Psoas muscle (tissue), 8 donors: ENCODE measurements around the gene ABCE1. TPM values are rescaled to one million over a fixed set of nuclear protein-coding genes. Genes with fewer than 3 reads are reported as not detected.

ENCODE experiments used
- ATAC-seq, 4 donors: fragments of 200-7000 bp; cut with Tn5 transposase; one replicate each; pipeline ENCODE4 v1.9.1; 2020; ENCODE audit warnings: moderate library complexity in 3 of 4, mild to moderate bottlenecking in 2 of 4
- DNase-seq, 2 donors: peaks; one replicate each; pipeline ENCODE4 v3.0.0-alpha.2; 2020
- H3K27ac ChIP-seq: fragments of 200-600 bp; one replicate; pipeline ENCODE4 v1.8.0; 2022
- H3K27me3 ChIP-seq, 3 donors: fragments of 200-600 bp in 1 of 3; one replicate each; pipeline versions ENCODE4 v1.6.1 to v1.8.0; 2013 to 2022; ENCODE audit warnings: low read length in 2 of 3, mild to moderate bottlenecking in 2 of 3, moderate library complexity in 1 of 3; ENCODE audit not compliant: insufficient read depth in 3 of 3
- H3K36me3 ChIP-seq, 2 donors: fragments of 200-600 bp in 1 of 2; one replicate each; pipeline versions ENCODE4 v1.6.1 to v1.8.0; 2013 to 2022; ENCODE audit warnings: low read depth in 1 of 2, mild to moderate bottlenecking in 1 of 2, moderate library complexity in 1 of 2; ENCODE audit not compliant: insufficient read depth in 1 of 2
- H3K4me1 ChIP-seq: fragments of 200-600 bp; one replicate; pipeline ENCODE4 v1.8.0; 2022
- H3K4me3 ChIP-seq: fragments of 200-600 bp; one replicate; pipeline ENCODE4 v1.8.0; 2022; ENCODE audit warnings: mild to moderate bottlenecking
- H3K9me3 ChIP-seq: fragments of 200-600 bp; one replicate; pipeline ENCODE4 v1.8.0; 2022
- CTCF ChIP-seq: fragments of 200-600 bp; IDR thresholded peaks from one replicate; pipeline ENCODE4 v1.8.0; 2022; ENCODE audit warnings: antibody characterized with exemption
- WGBS, 3 donors: extraction: QIAGEN DNeasy Blood & Tissue Kit; methylation state at CpG; one replicate each; pipeline versions ENCODE4 v1.1.6 to v1.1.7; 2013; 5-methylcytosine and 5-hydroxymethylcytosine counted together
- intact Hi-C, 2 donors: fragments of 100-400 bp; cut with DNase I; formaldehyde crosslinking; loops; one replicate each; pipeline versions ENCODE4 v1.11.0 to v1.14.2; 2022
- polyA plus RNA-seq, 3 donors: library from polyadenylated mRNA; stranded (reverse); fragments of 200-250 nt; gene quantifications; one replicate each; pipeline ENCODE4 v1.2.3, GENCODE V29; 2013
- total RNA-seq, 4 donors: library from RNA; stranded (reverse); fragmentation: NEBNext Ultra II Directional in 2 of 4; extraction: Animal tissue kit (Norgen Biotek cat#: 25700) in 2 of 4; gene quantifications; one replicate each; pipeline versions ENCODE4 v1.2.1 to v1.2.4, GENCODE V29; 2021 to 2023
- donor health status: healthy with polysubstance abuse.
- donor health status: DM: no; HTN: no; CAD: no; lungs with moderate emphysema.
- donor health status: Bipolar disorder and iron deficiency.
- donor health status: healthy.
- donor health status: DM: yes; HTN: yes; CAD: no.
- donor health status: DM: no; HTN: no; CAD: no.
- donor health status: DM: no; HTN: no; CAD: no.
- donor health status: DM: yes; HTN: yes; CAD: no.

The ABCE1 gene
- total and polyA plus RNA-seq, 7 donors = 25.9 to 75.0 (median 58.8) TPM

- H3K36me3 ChIP-seq = peaks cover 9 to 23% of the 10 kb centered on the region in 2 donors
- peak overlapping the region; percentile 98 for H3K27ac ChIP-seq
- H3K4me1 ChIP-seq = peaks cover 47% of the 10 kb centered on the region
- WGBS, 3 donors = 0 to 1% (median 0%) methylated on average over 8 to 9 of the region's 9 CpGs
- ATAC-seq = peak; percentile 53 to 78 (median 66)
- peak overlapping the region; percentile 90 for H3K4me3 ChIP-seq
- no peak for TF ChIP-seq CTCF
- DNase-seq = peak in 1 of 2 donors; percentile 18
- intact Hi-C loops = no loop called here
- H3K9me3 ChIP-seq = peaks cover 8% of the 10 kb centered on the region
- H3K27me3 ChIP-seq = no peaks in the 10 kb centered on the region
Measured at GRCh38 chr4:145098675-145099037, 545 bp downstream of the ABCE1 start.

- Histone ChIP-seq H3K27ac (peak overlapping the region; percentile 98), H3K9me3 (no peaks in the 10 kb centered on the region), H3K4me3 (peak overlapping the region; percentile 90), H3K36me3 (peaks cover 4 to 19% of the 10 kb centered on the region in 2 donors), H3K4me1 (peaks cover 47% of the 10 kb centered on the region), H3K27me3 (no peaks in the 10 kb centered on the region)
- intact Hi-C loops = no loop called here
- no peak for DNase-seq
- no peak for ATAC-seq
- no peak for TF ChIP-seq CTCF
- 15 to 26% (median 23%) methylated on average over 5 of the region's 5 CpGs for WGBS, 3 donors
Measured at GRCh38 chr4:145099653-145100052, 1.5 kb downstream of the ABCE1 start.

GRCh38 chr4:145101091-145101490 is 3.0 kb downstream of the ABCE1 start:
- ATAC-seq = no peak
- WGBS, 3 donors = 66 to 84% (median 70%) methylated on average over 1 of the region's 1 CpG
- H3K4me1 ChIP-seq = peaks cover 47% of the 10 kb centered on the region

GRCh38 chr4:145102619-145103018 is 4.5 kb downstream of the ABCE1 start:
- WGBS, 3 donors = 79 to 88% (median 80%) methylated on average over 2 of the region's 2 CpGs
- H3K27ac ChIP-seq = no peak overlapping the region
- H3K9me3 ChIP-seq = no peaks in the 10 kb centered on the region
- peaks cover 0 to 35% of the 10 kb centered on the region in 2 donors for H3K36me3 ChIP-seq
- intact Hi-C loops = no loop called here
- no peaks in the 10 kb centered on the region for H3K27me3 ChIP-seq
- ATAC-seq (no peak), DNase-seq (no peak)
- peaks cover 39% of the 10 kb centered on the region for H3K4me1 ChIP-seq
- TF ChIP-seq CTCF = no peak
- H3K4me3 ChIP-seq = no peak overlapping the region

More at GRCh38 chr4:145101091-145101490, 3.0 kb downstream of the ABCE1 start:
- H3K36me3 ChIP-seq = peaks cover 0 to 20% of the 10 kb centered on the region in 2 donors
- DNase-seq = no peak
- no peak for TF ChIP-seq CTCF
- no peak overlapping the region for H3K27ac ChIP-seq
- H3K9me3 ChIP-seq = no peaks in the 10 kb centered on the region
- no peaks in the 10 kb centered on the region for H3K27me3 ChIP-seq
- no peak overlapping the region for H3K4me3 ChIP-seq
- intact Hi-C loops = no loop called here

GRCh38 chr4:145103496-145103895 is 5.4 kb downstream of the ABCE1 start:
- ATAC-seq = no peak
- intact Hi-C loops = no loop called here
- DNase-seq = no peak
- H3K4me1 ChIP-seq = peaks cover 39% of the 10 kb centered on the region
- no peaks in the 10 kb centered on the region for H3K9me3 ChIP-seq
- H3K36me3 ChIP-seq = peaks cover 0 to 44% of the 10 kb centered on the region in 2 donors
- 84 to 90% (median 85%) methylated on average over 3 of the region's 3 CpGs for WGBS, 3 donors
- TF ChIP-seq CTCF = no peak
- H3K27ac ChIP-seq = no peak overlapping the region
- H3K4me3 ChIP-seq = no peak overlapping the region
- H3K27me3 ChIP-seq = no peaks in the 10 kb centered on the region
